NB4 (cell line): ENCODE data around the gene CROCC2.

Experiments used
- DNase-seq: peaks from one replicate; pipeline ENCODE4 v3.0.0; 2010; ENCODE audit warnings: low read depth
- H3K4me3 ChIP-seq: one replicate; pipeline ENCODE4 v1.5.1; 2011; ENCODE audit warnings: mild to moderate bottlenecking, low read depth, low read length, moderate library complexity
- CTCF ChIP-seq: IDR thresholded peaks from one replicate; pipeline ENCODE4 v1.5.1; 2012; ENCODE audit warnings: low read depth, low read length
- MAX ChIP-seq: IDR thresholded peaks from 2 replicates; pipeline ENCODE4 v1.6.1; 2011; ENCODE audit warnings: low read depth, low read length
- MYC ChIP-seq: IDR thresholded peaks from 2 replicates; pipeline ENCODE4 v1.6.1; 2011; ENCODE audit warnings: low read depth, low read length
- POLR2A ChIP-seq: IDR thresholded peaks from 2 replicates; pipeline ENCODE4 v1.6.1; 2011; ENCODE audit warnings: mild to moderate bottlenecking; ENCODE audit not compliant: insufficient read length; ENCODE audit errors: extremely low read depth

Gene CROCC2

GRCh38 chr2:240983361-240983995 lies 77.3 kb downstream of the CROCC2 start:
- no peak overlapping the region for H3K4me3 ChIP-seq
- TF ChIP-seq CTCF (peak; percentile 42), MAX (no peak)
- peak; percentile 58 for DNase-seq

DNA sequence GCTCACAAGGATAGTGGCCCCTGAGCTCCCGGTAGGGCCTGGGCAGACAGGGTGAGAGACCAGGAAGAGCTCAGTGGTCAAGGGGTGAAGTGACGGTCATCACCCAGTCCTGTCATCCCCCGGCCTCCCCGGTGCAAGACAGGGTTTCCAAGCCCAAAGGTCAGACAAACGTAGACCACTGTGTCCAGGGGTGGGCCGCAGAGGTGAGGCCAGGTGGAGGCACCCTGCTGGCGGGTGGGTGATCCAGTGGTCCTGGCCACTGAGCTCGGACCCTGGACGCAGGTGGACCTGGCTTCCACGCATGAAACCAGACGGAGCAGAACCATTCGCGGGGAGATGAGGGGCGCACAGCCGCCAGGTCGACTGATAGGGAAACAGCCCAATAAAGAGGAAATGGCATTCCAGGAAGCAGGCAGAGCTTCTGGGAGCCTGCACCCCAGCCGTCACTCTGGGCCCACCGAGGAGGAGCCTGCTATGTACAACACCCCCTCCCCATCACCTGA lies 77.9 kb downstream of the CROCC2 start:
- DNase-seq, result no peak
- no peak for TF ChIP-seq MAX
- TF ChIP-seq POLR2A, result no peak
- TF ChIP-seq CTCF, result no peak
- H3K4me3 ChIP-seq, result no peak overlapping the region

- no peak for TF ChIP-seq MAX
- no peak for TF ChIP-seq MYC
- no peak for TF ChIP-seq CTCF
- no peak for TF ChIP-seq POLR2A
- no peak overlapping the region for H3K4me3 ChIP-seq
- DNase-seq, result no peak
These were observed 80.0 kb downstream of the CROCC2 start for GRCh38 chr2:240985881-240986786.

DNA sequence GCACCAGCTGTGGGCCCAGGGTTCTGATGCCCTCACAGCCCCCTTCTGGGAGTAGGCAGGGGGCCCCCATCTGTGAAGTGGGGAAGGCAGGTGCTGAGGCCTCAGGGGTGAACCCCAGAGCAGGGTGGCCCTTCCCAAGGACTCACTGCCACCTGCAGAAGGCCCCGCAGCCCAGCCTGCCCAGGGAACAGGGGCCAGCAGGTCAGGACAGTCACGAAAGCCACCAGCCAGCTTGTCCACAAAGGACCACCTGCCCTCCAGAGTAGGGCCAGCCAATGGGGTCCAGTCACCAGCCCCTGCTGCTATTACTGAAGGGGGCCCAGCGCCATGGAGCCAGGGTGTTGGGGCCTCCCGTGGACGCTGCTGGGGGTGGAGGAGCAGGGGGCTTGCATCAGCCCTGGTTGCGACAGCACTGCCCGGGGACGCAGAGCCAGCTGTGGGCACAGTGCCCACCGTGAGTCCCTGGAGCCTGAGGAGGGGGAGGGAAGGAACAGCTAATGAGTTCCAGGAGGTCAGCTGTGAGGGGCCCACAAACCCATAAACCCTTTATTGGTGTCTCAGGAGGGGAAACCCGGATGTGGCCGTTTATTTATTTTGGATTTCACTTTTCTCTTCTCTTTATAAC lies 80.8 kb downstream of the CROCC2 start:
- TF ChIP-seq MAX, result no peak
- no peak for TF ChIP-seq CTCF
- no peak for TF ChIP-seq POLR2A
- TF ChIP-seq MYC, result no peak; the same call in 1 of the 2 replicates
- DNase-seq, result peak; percentile 93
- H3K4me3 ChIP-seq, result no peak overlapping the region

DNA sequence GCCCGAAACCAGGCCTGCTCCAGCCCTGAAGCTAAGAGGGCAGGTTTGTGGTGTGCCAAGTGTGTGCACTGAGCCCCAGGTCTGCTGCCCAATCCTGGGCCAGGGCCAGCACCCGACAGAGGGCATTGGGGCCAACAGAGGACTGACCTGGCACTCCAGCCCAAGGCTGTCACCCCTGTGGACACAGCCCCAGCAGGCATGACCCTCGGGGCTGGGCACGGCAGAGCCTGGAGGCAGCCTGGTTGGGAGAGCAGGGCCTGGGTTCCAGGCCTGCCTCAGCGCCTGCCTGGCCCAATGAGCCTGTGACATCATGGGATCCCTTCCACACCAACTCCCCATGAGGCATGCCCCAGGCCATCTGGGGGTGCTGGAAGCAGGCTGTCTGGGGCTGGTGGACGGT lies 81.5 kb downstream of the CROCC2 start:
- DNase-seq, result no peak
- no peak for TF ChIP-seq MYC
- no peak for TF ChIP-seq MAX
- no peak for TF ChIP-seq POLR2A
- TF ChIP-seq CTCF, result no peak
- H3K4me3 ChIP-seq, result no peak overlapping the region
